Central memory CD8-positive, alpha-beta T cell (primary cell): ENCODE measurements around the gene AUH.
A peak's percentile ranks its signal among the peaks of the same experiment; 100 is the strongest.

Experiments used
- ATAC-seq: fragments of 150-1000 bp; cut with Tn5 transposase; replicated peaks from 2 replicates; pipeline ENCODE4 v1.10.0; 2022; ENCODE audit warnings: mild to moderate bottlenecking, moderate FRiP score, moderate number of reproducible peaks; ENCODE audit not compliant: poor library complexity, severe bottlenecking; ENCODE audit errors: extremely low read depth
- DNase-seq, 2 donors: peaks; one replicate each; pipeline ENCODE4 v3.0.0; 2021; ENCODE audit warnings: low spot score in 2 of 2
- H3K27ac Mint-ChIP-seq: one replicate; pipeline ENCODE4 v1.8.0; 2022; ENCODE audit warnings: low read depth, mild to moderate bottlenecking, moderate library complexity, mixed read lengths
- H3K27me3 Mint-ChIP-seq: one replicate; pipeline ENCODE4 v1.8.0; 2022; ENCODE audit warnings: mixed read lengths
- H3K36me3 Mint-ChIP-seq: one replicate; pipeline ENCODE4 v1.8.0; 2022; ENCODE audit warnings: mild to moderate bottlenecking, moderate library complexity, mixed read lengths; ENCODE audit not compliant: insufficient read depth
- H3K4me1 Mint-ChIP-seq: one replicate; pipeline ENCODE4 v1.8.0; 2022; ENCODE audit warnings: mixed read lengths
- H3K4me3 Mint-ChIP-seq: one replicate; pipeline ENCODE4 v1.8.0; 2022; ENCODE audit warnings: mild to moderate bottlenecking, moderate library complexity, mixed read lengths
- H3K9me3 Mint-ChIP-seq: one replicate; pipeline ENCODE4 v1.8.0; 2022; ENCODE audit warnings: mixed read lengths

Gene AUH

DNA sequence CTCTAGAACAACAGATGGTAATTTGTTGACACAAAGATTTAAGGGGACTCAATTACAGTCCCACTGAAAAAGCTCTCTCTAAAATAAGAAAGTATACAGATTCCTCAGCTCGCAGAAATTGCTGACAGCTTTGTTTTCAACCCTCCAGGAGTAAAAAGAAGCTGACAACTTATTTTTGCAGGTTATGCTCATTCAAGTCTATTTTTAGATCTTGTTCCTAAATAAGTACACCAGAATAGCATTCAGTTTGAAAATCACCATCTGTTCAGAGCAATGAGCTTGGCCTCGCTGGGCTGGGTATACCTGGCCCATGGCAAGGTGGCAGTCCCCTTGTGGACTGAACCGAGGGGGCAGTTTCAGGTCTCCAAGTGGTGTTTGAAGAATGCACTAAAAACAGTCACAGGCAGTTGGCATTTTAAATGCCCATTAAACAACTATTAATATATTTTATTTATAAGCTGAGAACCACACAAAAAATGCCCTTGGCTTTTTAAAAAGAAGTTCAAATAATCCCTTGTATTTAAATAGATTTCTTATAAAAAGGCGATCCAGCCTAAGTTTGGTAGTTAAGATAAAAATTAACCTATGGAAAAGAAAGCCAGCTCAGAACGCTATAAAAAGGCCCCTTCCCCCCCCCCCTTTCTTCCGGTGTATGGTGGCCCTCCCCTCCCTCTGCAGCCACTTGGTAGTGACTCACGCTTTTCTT is 169.2 kb downstream of the AUH start:
- no peak for DNase-seq
- Mint-ChIP-seq H3K27ac (peak overlapping the region; percentile 92), H3K4me3 (peak overlapping the region; percentile 87), H3K9me3 (peaks cover 5% of the 10 kb centered on the region), H3K27me3 (no peaks in the 10 kb centered on the region), H3K4me1 (peaks cover 36% of the 10 kb centered on the region), H3K36me3 (peaks cover 4% of the 10 kb centered on the region)
- no peak for ATAC-seq

DNA sequence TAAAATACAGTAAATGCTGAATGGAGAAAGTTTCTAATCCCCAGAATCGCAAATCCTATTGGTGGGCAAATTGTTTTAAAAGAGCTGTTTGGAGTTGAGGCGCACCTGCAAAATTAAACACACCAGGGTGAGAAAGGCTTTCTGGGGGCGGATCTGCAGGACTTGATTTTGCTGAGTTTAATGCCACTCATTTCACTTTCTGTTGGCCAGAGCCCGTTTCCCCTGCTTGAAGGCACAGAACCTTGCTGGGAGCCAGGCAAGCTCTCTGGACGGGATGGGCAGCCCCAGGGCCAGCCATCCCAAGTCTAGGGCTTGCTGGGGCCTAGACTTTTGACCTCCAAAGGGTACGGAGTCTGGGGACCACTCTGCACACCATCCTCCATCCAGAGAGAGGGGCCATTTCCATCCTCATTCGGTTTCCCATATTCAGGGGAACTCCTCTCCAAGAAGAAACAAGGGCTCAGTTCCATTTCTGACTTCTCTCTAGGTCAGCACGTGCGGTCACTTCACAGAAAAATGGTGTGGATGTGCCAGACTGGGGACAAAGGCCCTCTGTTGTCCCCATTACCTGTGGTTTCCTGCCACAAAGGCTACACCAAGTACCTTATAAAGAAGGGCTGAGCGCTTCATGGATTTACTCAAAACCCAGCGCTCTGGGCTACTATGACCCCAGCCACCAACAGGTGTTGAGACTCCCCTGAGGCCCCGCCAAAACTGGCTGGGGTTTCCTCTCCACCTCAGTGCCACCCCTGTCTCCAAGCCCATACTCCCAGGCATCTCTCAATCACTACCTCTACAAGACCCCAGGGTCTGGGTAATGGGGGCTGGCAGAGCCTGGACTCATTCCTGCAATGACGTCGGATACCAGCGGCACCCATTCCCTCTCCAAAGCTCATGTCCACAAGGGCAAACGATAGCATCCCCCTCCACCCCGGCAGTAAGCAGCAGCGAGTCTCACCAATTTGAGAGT is 170.0 kb downstream of the AUH start:
- Mint-ChIP-seq H3K27ac (peak overlapping the region; percentile 92), H3K4me3 (no peak overlapping the region), H3K4me1 (peaks cover 44% of the 10 kb centered on the region), H3K36me3 (peaks cover 4% of the 10 kb centered on the region), H3K27me3 (no peaks in the 10 kb centered on the region), H3K9me3 (peaks cover 5% of the 10 kb centered on the region)
- DNase-seq = no peak
- no peak for ATAC-seq

DNA sequence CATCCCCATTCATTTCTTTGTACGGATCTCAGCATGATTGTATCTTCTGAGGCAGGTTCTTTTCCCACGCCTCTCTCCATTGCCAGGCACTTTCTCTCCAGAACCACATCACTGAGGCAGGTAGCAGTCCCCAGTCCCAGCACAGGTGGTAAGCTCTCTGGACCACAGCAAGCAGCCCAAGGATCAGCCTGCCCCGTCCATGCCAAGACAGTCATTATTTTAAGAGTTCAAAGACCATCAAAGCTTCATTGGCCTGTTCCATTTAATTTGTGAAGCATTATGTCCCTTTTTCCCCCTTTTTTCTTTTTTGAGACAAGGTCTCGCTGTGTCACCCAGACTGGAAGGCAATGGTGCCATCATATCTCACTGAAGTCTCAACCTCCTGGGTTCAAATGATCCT is 171.7 kb downstream of the AUH start:
- H3K36me3 Mint-ChIP-seq = peaks cover 4% of the 10 kb centered on the region
- H3K27me3 Mint-ChIP-seq = no peaks in the 10 kb centered on the region
- ATAC-seq (no peak), DNase-seq (no peak)
- peaks cover 45% of the 10 kb centered on the region for H3K4me1 Mint-ChIP-seq
- no peak overlapping the region for H3K4me3 Mint-ChIP-seq
- H3K27ac Mint-ChIP-seq = no peak overlapping the region
- peaks cover 5% of the 10 kb centered on the region for H3K9me3 Mint-ChIP-seq

DNA sequence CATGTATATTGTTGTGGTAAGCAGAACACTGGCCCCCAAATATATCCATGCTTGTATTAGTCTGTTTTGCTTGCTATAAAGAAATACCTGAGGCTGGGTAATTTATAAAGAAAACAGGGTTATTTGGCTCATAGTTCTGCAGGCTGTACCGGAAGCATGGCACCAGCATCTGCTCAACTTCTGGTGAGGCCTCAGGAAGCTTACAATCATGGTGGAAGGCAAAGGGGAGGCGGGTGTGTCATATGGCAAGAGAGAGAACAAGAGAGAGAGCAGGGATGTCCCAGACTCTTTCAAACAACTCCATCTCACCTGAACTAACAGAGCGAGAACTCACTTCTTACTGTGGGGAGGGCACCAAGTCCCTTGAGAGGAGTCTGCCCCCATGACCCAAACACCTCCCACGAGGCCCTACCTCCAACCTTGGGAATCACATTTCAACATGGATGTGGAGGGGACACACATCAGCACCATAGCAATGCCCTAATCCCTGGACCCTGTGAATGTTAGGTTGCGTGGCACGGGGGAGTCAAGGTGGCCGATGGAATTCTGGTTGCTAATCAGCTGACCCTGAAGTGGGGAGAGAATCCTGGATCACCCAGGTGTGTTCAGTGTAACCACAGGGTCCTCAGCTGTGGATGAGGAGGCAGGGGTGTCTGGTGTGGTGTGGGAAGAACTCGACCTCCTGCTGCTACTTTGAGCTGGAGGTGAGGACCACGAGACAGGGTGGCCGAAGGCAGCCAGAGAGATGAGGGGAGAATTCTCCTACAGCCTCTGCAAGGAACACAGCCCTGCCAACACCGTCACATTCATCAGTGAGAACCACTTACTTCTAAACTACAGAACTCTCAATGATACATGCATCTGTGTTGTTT is 172.8 kb downstream of the AUH start:
- no peak overlapping the region for H3K4me3 Mint-ChIP-seq
- no peaks in the 10 kb centered on the region for H3K27me3 Mint-ChIP-seq
- H3K9me3 Mint-ChIP-seq = peaks cover 5% of the 10 kb centered on the region
- no peak overlapping the region for H3K27ac Mint-ChIP-seq
- H3K36me3 Mint-ChIP-seq = peaks cover 4% of the 10 kb centered on the region
- peaks cover 34% of the 10 kb centered on the region for H3K4me1 Mint-ChIP-seq
- DNase-seq (no peak), ATAC-seq (no peak)

DNA sequence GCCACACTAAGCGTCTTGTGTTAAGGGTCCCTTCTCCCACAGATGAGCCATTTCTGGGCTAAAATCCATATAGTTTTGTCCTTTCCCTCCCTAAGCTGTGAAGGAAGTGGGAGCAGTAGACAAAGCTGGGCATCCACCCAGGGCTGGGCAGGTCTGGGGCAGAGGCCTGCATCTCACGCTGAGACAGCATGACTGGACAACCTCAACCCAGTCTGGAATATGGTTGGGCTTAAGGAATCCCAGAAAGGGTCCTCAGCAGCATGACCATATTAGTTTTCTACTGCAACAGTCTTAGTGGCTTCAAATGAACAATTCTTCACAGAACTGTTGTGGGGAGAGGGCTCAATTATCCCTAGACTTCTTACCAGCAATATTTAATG is 173.8 kb downstream of the AUH start:
- Mint-ChIP-seq H3K4me3 (no peak overlapping the region), H3K27me3 (no peaks in the 10 kb centered on the region), H3K9me3 (peaks cover 5% of the 10 kb centered on the region), H3K4me1 (peaks cover 24% of the 10 kb centered on the region), H3K36me3 (peaks cover 1% of the 10 kb centered on the region), H3K27ac (no peak overlapping the region)
- DNase-seq = no peak
- no peak for ATAC-seq

DNA sequence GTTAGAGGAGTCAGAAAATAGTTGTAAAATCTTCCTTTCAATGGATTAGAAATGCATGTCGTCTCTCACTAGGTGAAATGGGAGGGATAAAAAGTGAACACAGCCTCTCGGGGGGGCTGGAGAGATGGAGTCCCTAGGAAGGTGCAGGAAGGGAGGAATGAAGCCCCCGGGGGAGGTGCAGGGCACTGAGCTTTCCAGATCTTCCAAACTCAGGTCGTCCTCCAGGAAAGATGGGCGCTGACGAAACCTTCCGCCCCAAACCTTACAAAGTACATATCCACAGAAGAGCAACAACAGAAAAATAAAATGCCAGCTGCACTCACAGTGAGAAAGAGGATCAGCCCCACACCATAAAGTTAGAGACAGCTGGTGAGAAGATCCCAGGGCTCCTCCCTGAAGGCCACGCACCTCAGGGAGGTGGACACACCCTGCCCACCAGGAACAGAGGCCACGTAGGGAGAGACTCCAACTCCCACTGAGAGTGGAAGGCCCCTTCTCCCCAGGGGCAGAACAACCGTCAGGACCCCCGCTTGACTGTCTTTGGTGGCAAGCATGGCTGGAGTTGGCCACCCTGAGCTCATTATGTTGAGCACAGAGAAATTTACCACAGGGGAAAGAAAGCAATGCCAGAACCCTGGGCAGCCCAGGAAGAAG is 174.3 kb downstream of the AUH start:
- DNase-seq = no peak
- H3K27me3 Mint-ChIP-seq = no peaks in the 10 kb centered on the region
- H3K27ac Mint-ChIP-seq = no peak overlapping the region
- H3K4me3 Mint-ChIP-seq = no peak overlapping the region
- ATAC-seq = no peak
- H3K4me1 Mint-ChIP-seq = peaks cover 19% of the 10 kb centered on the region
- no peaks in the 10 kb centered on the region for H3K36me3 Mint-ChIP-seq
- peaks cover 5% of the 10 kb centered on the region for H3K9me3 Mint-ChIP-seq

DNA sequence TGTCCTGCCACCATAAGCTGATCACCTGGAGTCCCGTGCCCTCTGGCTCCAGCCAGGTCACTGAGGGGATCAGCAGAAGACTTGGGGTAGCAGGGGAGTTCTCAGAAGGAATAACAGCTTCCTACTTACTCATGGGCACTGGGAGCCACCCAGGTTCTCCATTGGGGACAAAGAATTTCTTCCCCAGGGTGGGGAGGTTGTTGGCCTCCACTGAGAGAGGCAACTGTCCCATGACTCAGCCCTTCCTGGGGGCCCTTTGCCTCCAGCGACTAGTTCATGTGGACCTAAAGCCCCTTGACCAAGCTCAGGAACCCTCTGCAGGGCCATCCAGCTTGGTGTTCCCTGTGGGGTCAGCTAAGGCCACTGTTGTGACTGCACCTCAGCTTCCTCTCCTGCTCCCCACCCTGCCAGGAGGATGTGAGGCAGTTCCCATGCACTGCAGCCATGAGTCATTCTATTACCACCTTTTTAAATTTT is 175.0 kb downstream of the AUH start:
- DNase-seq (no peak), ATAC-seq (no peak)
- H3K9me3 Mint-ChIP-seq = peaks cover 5% of the 10 kb centered on the region
- no peaks in the 10 kb centered on the region for H3K27me3 Mint-ChIP-seq
- no peaks in the 10 kb centered on the region for H3K36me3 Mint-ChIP-seq
- H3K27ac Mint-ChIP-seq = no peak overlapping the region
- H3K4me1 Mint-ChIP-seq = peaks cover 13% of the 10 kb centered on the region
- no peak overlapping the region for H3K4me3 Mint-ChIP-seq

DNA sequence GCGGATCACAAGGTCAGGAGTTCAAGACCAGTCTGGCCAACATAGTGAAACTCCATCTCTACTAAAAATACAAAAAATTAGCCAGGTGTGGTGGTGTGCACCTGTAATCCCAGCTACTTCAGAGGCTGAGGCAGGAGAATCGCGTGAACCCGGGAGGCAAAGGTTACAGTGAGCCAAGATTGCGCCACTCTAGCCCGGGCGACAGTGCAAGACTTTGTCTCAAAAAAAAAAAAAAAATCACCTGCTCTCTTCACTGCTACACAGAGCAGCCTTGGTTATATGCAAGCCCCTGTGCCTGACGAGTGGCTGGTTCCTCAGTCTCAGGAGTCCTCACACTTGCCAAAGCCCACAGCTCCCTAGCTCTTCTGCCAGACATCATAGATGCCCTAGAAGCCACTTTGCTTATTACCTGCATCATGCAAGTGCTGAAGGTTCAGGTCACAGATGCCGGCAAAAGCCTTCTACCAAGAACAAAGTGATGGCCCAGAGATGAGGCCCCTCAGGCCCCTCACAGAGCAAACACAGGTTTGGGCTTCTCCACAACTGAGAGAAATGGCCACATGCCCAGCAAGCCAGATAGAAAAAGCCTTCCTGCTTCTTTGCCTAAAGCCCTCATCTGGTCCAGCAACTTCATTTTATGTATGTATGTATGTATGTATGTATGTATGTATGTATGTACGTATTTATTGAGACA is 176.4 kb downstream of the AUH start:
- no peak overlapping the region for H3K27ac Mint-ChIP-seq
- ATAC-seq (no peak), DNase-seq (peak in 1 of 2 donors; percentile 3)
- H3K36me3 Mint-ChIP-seq = no peaks in the 10 kb centered on the region
- H3K27me3 Mint-ChIP-seq = no peaks in the 10 kb centered on the region
- H3K4me1 Mint-ChIP-seq = peaks cover 13% of the 10 kb centered on the region
- peaks cover 5% of the 10 kb centered on the region for H3K9me3 Mint-ChIP-seq
- no peak overlapping the region for H3K4me3 Mint-ChIP-seq

DNA sequence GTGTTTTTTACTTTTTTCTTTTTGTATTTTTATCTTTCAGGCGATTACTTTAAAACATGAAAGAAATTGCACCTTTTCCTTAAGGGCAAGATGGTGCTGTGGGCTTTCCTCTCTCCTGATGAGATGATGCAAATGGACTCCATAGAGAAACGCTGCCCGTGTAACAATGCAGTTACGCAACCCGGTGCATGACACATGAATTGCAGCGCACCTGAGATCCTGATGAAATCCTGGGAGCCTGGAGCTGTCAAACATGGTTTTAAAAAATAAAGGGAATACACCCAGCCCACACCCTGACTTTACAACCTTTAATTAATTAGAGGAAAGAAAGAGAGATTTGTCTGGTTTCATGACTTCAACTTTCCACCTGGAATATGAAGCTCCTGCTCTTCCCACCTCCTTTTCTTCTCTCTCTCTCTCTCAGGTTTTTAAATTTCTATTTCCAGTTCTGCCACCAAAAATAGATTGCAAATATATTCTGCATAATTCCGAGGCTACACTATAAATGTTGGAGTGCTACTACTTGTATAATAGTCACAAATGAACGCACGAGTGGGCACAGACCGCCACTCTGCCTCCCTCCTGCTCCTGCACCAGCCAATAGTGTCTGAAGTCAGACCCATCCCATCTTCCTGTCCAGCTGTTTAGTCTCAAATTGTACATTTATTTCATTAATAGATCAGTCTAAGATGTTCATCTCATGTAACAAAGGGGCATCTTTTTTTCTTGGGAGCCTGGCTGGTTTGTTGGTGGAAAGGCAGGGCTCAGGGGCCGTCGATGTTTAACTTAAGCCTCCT is 179.1 kb downstream of the AUH start:
- Mint-ChIP-seq H3K4me1 (peaks cover 20% of the 10 kb centered on the region), H3K9me3 (no peaks in the 10 kb centered on the region), H3K36me3 (no peaks in the 10 kb centered on the region), H3K4me3 (no peak overlapping the region), H3K27ac (no peak overlapping the region), H3K27me3 (no peaks in the 10 kb centered on the region)
- DNase-seq (no peak), ATAC-seq (no peak)

DNA sequence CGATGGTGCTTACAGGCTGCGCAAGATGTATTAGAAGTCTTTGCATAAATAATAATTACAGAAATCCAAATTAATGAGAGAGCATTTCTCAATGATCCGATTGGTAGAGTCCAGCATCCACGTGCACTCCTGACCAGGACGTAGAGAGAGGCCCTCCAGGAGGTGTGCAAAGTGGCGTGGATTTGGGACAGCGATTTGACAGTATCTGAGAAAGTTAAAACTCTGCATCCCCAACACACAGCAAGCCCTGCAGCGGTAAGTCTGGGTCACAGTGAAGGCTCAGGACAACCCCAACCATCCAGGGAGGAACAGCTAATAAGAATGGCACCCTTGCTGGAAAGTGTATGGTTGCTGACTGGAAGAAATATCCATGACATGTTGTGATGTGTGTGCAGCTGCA is 180.2 kb downstream of the AUH start:
- H3K4me1 Mint-ChIP-seq = peaks cover 19% of the 10 kb centered on the region
- ATAC-seq (no peak), DNase-seq (no peak)
- H3K27me3 Mint-ChIP-seq = no peaks in the 10 kb centered on the region
- H3K36me3 Mint-ChIP-seq = no peaks in the 10 kb centered on the region
- H3K27ac Mint-ChIP-seq = no peak overlapping the region
- H3K9me3 Mint-ChIP-seq = no peaks in the 10 kb centered on the region
- H3K4me3 Mint-ChIP-seq = no peak overlapping the region

DNA sequence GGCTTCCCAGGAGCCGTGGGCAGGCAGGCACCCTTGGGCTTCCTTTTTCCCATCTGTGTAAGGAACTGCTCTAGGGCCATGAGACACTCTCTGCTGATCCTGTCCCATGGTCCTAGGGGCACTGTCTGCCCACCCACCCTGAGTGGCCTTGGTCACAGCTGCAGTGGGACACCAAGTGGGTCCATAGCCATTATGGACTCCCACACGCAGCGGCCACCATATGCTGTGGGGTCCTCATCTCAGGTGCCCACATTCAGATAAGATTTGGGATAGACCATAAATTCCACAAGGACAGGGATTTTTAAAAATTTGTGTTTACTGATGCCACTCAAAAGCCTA is 180.8 kb downstream of the AUH start:
- Mint-ChIP-seq H3K36me3 (peaks cover 1% of the 10 kb centered on the region), H3K4me1 (peaks cover 21% of the 10 kb centered on the region), H3K9me3 (no peaks in the 10 kb centered on the region), H3K4me3 (no peak overlapping the region), H3K27ac (no peak overlapping the region), H3K27me3 (no peaks in the 10 kb centered on the region)
- DNase-seq = no peak
- ATAC-seq = no peak
